Measurements from ENCODE around the gene ALDH3B2.
A peak's percentile ranks its signal among the peaks of the same experiment; 100 is the strongest.

ALDH3B2 gene

GRCh38 chr11:67613313-67613959 is 61.0 kb downstream of the ALDH3B2 start:
- Histone ChIP-seq H3F3A (ENCODE audit: insufficient read depth) (peaks cover 5% of the 10 kb centered on the region; the same call in 1 of the 2 replicates), H3K4me2 (ENCODE audit: low read depth, low read length, poor library complexity, severe bottlenecking) (peak overlapping the region; percentile 57), H3K79me2 (ENCODE audit: insufficient read depth, low read length) (no peaks in the 10 kb centered on the region), H3K27me3 (ENCODE audit: low read length) (no peaks in the 10 kb centered on the region), H3K4me3 (ENCODE audit: insufficient read depth, low read length, poor library complexity, severe bottlenecking) (no peak overlapping the region), H3K9me3 (ENCODE audit: insufficient read depth, low read length) (no peaks in the 10 kb centered on the region), H3K36me3 (ENCODE audit: low read length) (no peaks in the 10 kb centered on the region), H2AFZ (ENCODE audit: low read depth, low read length, severe bottlenecking) (peak overlapping the region; percentile 54), H3K9ac (ENCODE audit: low read length) (peak overlapping the region; percentile 57), H4K20me1 (ENCODE audit: low read depth, low read length) (no peaks in the 10 kb centered on the region), H3K27ac (ENCODE audit: low read depth, low read length) (peak overlapping the region; percentile 86), H3K9me2 (replicated peaks; ENCODE audit: insufficient read depth, low read length) (no peaks in the 10 kb centered on the region)
- TF ChIP-seq CTCF (IDR thresholded peaks at IDR 0.05; ENCODE audit: insufficient read depth, low read length, poor library complexity, severe bottlenecking) (no peak), EZH2phosphoT487 (conservative IDR thresholded peaks at IDR 0.05; ENCODE audit: low read length) (no peak)

- Histone ChIP-seq H3K9me2 (replicated peaks; ENCODE audit: insufficient read depth, low read length) (no peaks in the 10 kb centered on the region), H3K4me2 (ENCODE audit: low read depth, low read length, poor library complexity, severe bottlenecking) (no peak overlapping the region), H3K9me3 (ENCODE audit: insufficient read depth, low read length) (no peaks in the 10 kb centered on the region), H3K27ac (ENCODE audit: low read depth, low read length) (0 out of 2 replicates have a peak overlapping the region, but pooled peaks have one; percentile 86), H2AFZ (ENCODE audit: low read depth, low read length, severe bottlenecking) (no peak overlapping the region), H3K9ac (ENCODE audit: low read length) (no peak overlapping the region), H3F3A (ENCODE audit: insufficient read depth) (peaks cover 5% of the 10 kb centered on the region; the same call in 1 of the 2 replicates), H3K36me3 (ENCODE audit: low read length) (no peaks in the 10 kb centered on the region), H4K20me1 (ENCODE audit: low read depth, low read length) (no peaks in the 10 kb centered on the region), H3K79me2 (ENCODE audit: insufficient read depth, low read length) (peaks cover 1% of the 10 kb centered on the region), H3K27me3 (ENCODE audit: low read length) (no peaks in the 10 kb centered on the region), H3K4me3 (ENCODE audit: insufficient read depth, low read length, poor library complexity, severe bottlenecking) (no peak overlapping the region)
- TF ChIP-seq CTCF (IDR thresholded peaks at IDR 0.05; ENCODE audit: insufficient read depth, low read length, poor library complexity, severe bottlenecking) (no peak), EZH2phosphoT487 (conservative IDR thresholded peaks at IDR 0.05; ENCODE audit: low read length) (no peak)
Measured at GRCh38 chr11:67612751-67613150, 61.7 kb downstream of the ALDH3B2 start.
